Measurements from ENCODE around the gene LRRN4CL.
"Not testable (repeated sequence)": the region's sequence is repeated elsewhere in the genome, so short reads cannot be mapped to it uniquely, and the experiment has no call there.

LRRN4CL gene

GRCh38 chr11:62676698-62677097 lies 12.6 kb downstream of the LRRN4CL start:
- no peak for DNase-seq (ENCODE audit: low read depth)

- DNase-seq (ENCODE audit: low read depth) = not testable (repeated sequence)
Observed at GRCh38 chr11:62675415-62675814, 13.9 kb downstream of the LRRN4CL start.

GRCh38 chr11:62673196-62673525 lies 16.2 kb downstream of the LRRN4CL start:
- DNase-seq (ENCODE audit: low read depth) = peak; percentile 42

- DNase-seq (ENCODE audit: low read depth) = peak; percentile 88
Observed at GRCh38 chr11:62671608-62672389, 17.5 kb downstream of the LRRN4CL start, which contains the start of the genes LBHD1 and UQCC3. Gene LBHD1, minus strand, starts transcription at chr11:62672267. Its CDS starts 2,236 bp downstream, at chr11:62670031. Gene UQCC3, plus strand, starts transcription at chr11:62671673. Its CDS starts 73 bp downstream, at chr11:62671746.

- no peak for DNase-seq (ENCODE audit: low read depth)
Observed at GRCh38 chr11:62671236-62671607, 18.1 kb downstream of the LRRN4CL start.

- no peak for DNase-seq (ENCODE audit: low read depth)
Observed at GRCh38 chr11:62669420-62670161, 19.7 kb downstream of the LRRN4CL start.

GRCh38 chr11:62667460-62667859 lies 21.9 kb downstream of the LRRN4CL start:
- no peak for DNase-seq (ENCODE audit: low read depth)

GRCh38 chr11:62666259-62666926 lies 22.9 kb downstream of the LRRN4CL start:
- no peak for DNase-seq (ENCODE audit: low read depth)

- DNase-seq (ENCODE audit: low read depth) = peak; percentile 87
Observed at GRCh38 chr11:62665599-62666258, 23.6 kb downstream of the LRRN4CL start.

GRCh38 chr11:62665075-62665598 lies 24.2 kb downstream of the LRRN4CL start, which contains the start of the genes C11orf98 and CSKMT:
Gene C11orf98, minus strand, starts transcription at chr11:62665210. Its CDS starts 41 bp downstream, at chr11:62665169.
Gene CSKMT, plus strand, starts transcription at chr11:62665312. Its CDS starts 568 bp downstream, at chr11:62665880.
- peak; percentile 94 for DNase-seq (ENCODE audit: low read depth)

GRCh38 chr11:62664405-62665074 lies 24.8 kb downstream of the LRRN4CL start:
- peak; percentile 58 for DNase-seq (ENCODE audit: low read depth)

GRCh38 chr11:62656796-62657429 lies 32.4 kb downstream of the LRRN4CL start:
- no peak for DNase-seq (ENCODE audit: low read depth)

GRCh38 chr11:62654297-62654696 lies 35.0 kb downstream of the LRRN4CL start:
- DNase-seq (ENCODE audit: low read depth) = no peak

- no peak for DNase-seq (ENCODE audit: low read depth)
Observed at GRCh38 chr11:62652161-62653006, 36.9 kb downstream of the LRRN4CL start.

GRCh38 chr11:62650283-62650682 lies 39.0 kb downstream of the LRRN4CL start:
- DNase-seq (ENCODE audit: low read depth) = not testable (repeated sequence)

- DNase-seq (ENCODE audit: low read depth) = no peak
Observed at GRCh38 chr11:62649486-62649885, 39.8 kb downstream of the LRRN4CL start.

GRCh38 chr11:62648967-62649364 lies 40.4 kb downstream of the LRRN4CL start:
- no peak for DNase-seq (ENCODE audit: low read depth)

- no peak for DNase-seq (ENCODE audit: low read depth)
Observed at GRCh38 chr11:62648185-62648966, 41.0 kb downstream of the LRRN4CL start.

- no peak for DNase-seq (ENCODE audit: low read depth)
Observed at GRCh38 chr11:62647609-62648005, 41.7 kb downstream of the LRRN4CL start.
